ENCODE results near the gene ATP6V1B1.

ATP6V1B1 gene

GRCh38 chr2:70935468-70936164, at the start of gene ATP6V1B1:
Gene ATP6V1B1 (plus strand): TSS chr2:70935900. CDS start chr2:70935955, 55 bp downstream.
- no peak for DNase-seq (ENCODE audit: low spot score)

- DNase-seq (ENCODE audit: low spot score) = no peak
Observed at GRCh38 chr2:70886541-70886987, 49.1 kb upstream of the ATP6V1B1 start.

- no peak for DNase-seq (ENCODE audit: low spot score)
Observed at GRCh38 chr2:70887208-70887549, 48.5 kb upstream of the ATP6V1B1 start.

GRCh38 chr2:70887550-70888246, 48.0 kb upstream of the ATP6V1B1 start:
- no peak for DNase-seq (ENCODE audit: low spot score)

- no peak for DNase-seq (ENCODE audit: low spot score)
Observed at GRCh38 chr2:70888366-70888922, 47.3 kb upstream of the ATP6V1B1 start.

- DNase-seq (ENCODE audit: low spot score) = no peak
Observed at GRCh38 chr2:70888923-70889715, 46.6 kb upstream of the ATP6V1B1 start.

- no peak for DNase-seq (ENCODE audit: low spot score)
Observed at GRCh38 chr2:70889716-70890037, 46.0 kb upstream of the ATP6V1B1 start.

GRCh38 chr2:70890469-70891065, 45.1 kb upstream of the ATP6V1B1 start:
- no peak for DNase-seq (ENCODE audit: low spot score)

GRCh38 chr2:70891572-70892357, 43.9 kb upstream of the ATP6V1B1 start:
- DNase-seq (ENCODE audit: low spot score) = no peak

- no peak for DNase-seq (ENCODE audit: low spot score)
Observed at GRCh38 chr2:70892750-70893149, 43.0 kb upstream of the ATP6V1B1 start.

- no peak for DNase-seq (ENCODE audit: low spot score)
Observed at GRCh38 chr2:70893186-70893585, 42.5 kb upstream of the ATP6V1B1 start.

GRCh38 chr2:70894765-70895164, 40.9 kb upstream of the ATP6V1B1 start:
- DNase-seq (ENCODE audit: low spot score) = no peak

GRCh38 chr2:70895249-70895648, 40.5 kb upstream of the ATP6V1B1 start:
- no peak for DNase-seq (ENCODE audit: low spot score)

- no peak for DNase-seq (ENCODE audit: low spot score)
Observed at GRCh38 chr2:70895998-70896764, 39.5 kb upstream of the ATP6V1B1 start.

GRCh38 chr2:70896765-70897202, 38.9 kb upstream of the ATP6V1B1 start:
- no peak for DNase-seq (ENCODE audit: low spot score)

- DNase-seq (ENCODE audit: low spot score) = no peak
Observed at GRCh38 chr2:70897203-70897976, 38.3 kb upstream of the ATP6V1B1 start.

- DNase-seq (ENCODE audit: low spot score) = no peak
Observed at GRCh38 chr2:70897977-70898226, 37.8 kb upstream of the ATP6V1B1 start.

GRCh38 chr2:70898363-70899240, 37.1 kb upstream of the ATP6V1B1 start:
- no peak for DNase-seq (ENCODE audit: low spot score)
